H1 (cell line): ENCODE data around the gene CAPN10. TPM values are rescaled to one million over a fixed set of nuclear protein-coding genes. Genes with fewer than 3 reads are reported as not detected.

ENCODE experiments used
- CTCF ChIA-PET: fragments of 300-600 bp; sonication (Branson Sonifier 250); formaldehyde crosslinking; loops from one replicate; lab custom pipeline; 2021; ENCODE audit not compliant: partially characterized antibody; lab: Charles Lee
- POLR2A ChIA-PET: fragments of 300-600 bp; sonication (Branson Sonifier 250); formaldehyde crosslinking; loops from one replicate; lab custom pipeline; 2021; ENCODE audit warnings: inconsistent platforms; ENCODE audit not compliant: partially characterized antibody; lab: Charles Lee
- DNase-seq, 2 experiments: peaks; one replicate each; pipeline versions ENCODE4 v3.0.0 to v3.0.0-alpha.2; 2010 to 2022; ENCODE audit warnings: low spot score in 2 of 2, low read depth in 1 of 2, mixed read lengths in 1 of 2
- FAIRE-seq: peaks from 2 replicates; lab custom pipeline; 2011; peaks lifted over from hg19 to GRCh38; lab: Jason Lieb, UNC
- H2AFZ ChIP-seq: 2 replicates; pipeline ENCODE4 v1.8.1; 2012; ENCODE audit warnings: low read length, inconsistent platforms
- H2AK5ac ChIP-seq: 2 replicates; pipeline ENCODE4 v1.6.1; 2013; ENCODE audit warnings: low read depth, low read length
- H2BK120ac ChIP-seq: replicated peaks from 2 replicates; pipeline ENCODE3; 2013; ENCODE audit warnings: low read depth, low read length, inconsistent platforms
- H2BK12ac ChIP-seq: 2 replicates; pipeline ENCODE4 v1.6.1; 2013; ENCODE audit warnings: low read depth, low read length
- H2BK15ac ChIP-seq: 2 replicates; pipeline ENCODE4 v1.6.1; 2013; ENCODE audit warnings: low read length
- H2BK20ac ChIP-seq: 2 replicates; pipeline ENCODE4 v1.6.1; 2013; ENCODE audit warnings: low read length
- H2BK5ac ChIP-seq: 2 replicates; pipeline ENCODE4 v1.6.1; 2013; ENCODE audit warnings: low read depth, low read length
- H3K14ac ChIP-seq: 2 replicates; pipeline ENCODE4 v1.6.1; 2013; ENCODE audit warnings: inconsistent platforms; ENCODE audit not compliant: insufficient read length
- H3K18ac ChIP-seq: 2 replicates; pipeline ENCODE4 v1.6.1; 2013; ENCODE audit warnings: low read length; ENCODE audit errors: extremely low read depth
- H3K23ac ChIP-seq: 2 replicates; pipeline ENCODE4 v1.6.1; 2013; ENCODE audit warnings: inconsistent platforms; ENCODE audit not compliant: insufficient read length
- H3K23me2 ChIP-seq: 2 replicates; pipeline ENCODE4 v1.6.1; 2013; ENCODE audit warnings: low read depth, low read length
- H3K27ac ChIP-seq: 2 replicates; pipeline ENCODE4 v1.6.1; 2011; ENCODE audit warnings: low read depth, low read length, inconsistent platforms
- H3K27me3 ChIP-seq, 4 experiments: replicated peaks in 1 of 4; 1 replicate in 1 of 4; 2 replicates in 3 of 4; pipeline versions ENCODE4 v1.6.1 to v1.8.1; 2011 to 2013; ENCODE audit warnings: low read length in 3 of 4, mild to moderate bottlenecking in 3 of 4, inconsistent platforms in 2 of 4, mixed read lengths in 2 of 4, moderate library complexity in 1 of 4; ENCODE audit not compliant: control insufficient read depth in 3 of 4, insufficient read depth in 3 of 4; ENCODE audit errors: extremely low read depth in 1 of 4
- H3K36me3 ChIP-seq, 4 experiments: 2 replicates each; pipeline versions ENCODE4 v1.6.1 to v1.8.1; 2011 to 2013; ENCODE audit warnings: mild to moderate bottlenecking in 4 of 4, low read length in 3 of 4, moderate library complexity in 2 of 4, control low read depth in 1 of 4, inconsistent platforms in 1 of 4; ENCODE audit not compliant: insufficient read depth in 4 of 4, control insufficient read depth in 2 of 4
- H3K4ac ChIP-seq: replicated peaks from 2 replicates; pipeline ENCODE3; 2013; ENCODE audit warnings: low read length, low read depth, mixed read lengths, inconsistent platforms; ENCODE audit not compliant: insufficient read length
- H3K4me1 ChIP-seq, 4 experiments: replicated peaks in 1 of 4; 1 replicate in 1 of 4; 2 replicates in 3 of 4; pipeline versions ENCODE4 v1.6.1 to v1.8.1; 2011 to 2013; ENCODE audit warnings: low read length in 3 of 4, inconsistent platforms in 2 of 4, mixed read lengths in 1 of 4; ENCODE audit not compliant: insufficient read depth in 4 of 4, control insufficient read depth in 3 of 4
- H3K4me2 ChIP-seq, 2 experiments: 2 replicates each; pipeline versions ENCODE4 v1.6.1 to v1.8.1; 2011 to 2013; ENCODE audit warnings: low read depth in 2 of 2, low read length in 2 of 2, control low read depth in 1 of 2, inconsistent platforms in 1 of 2, mild to moderate bottlenecking in 1 of 2; ENCODE audit not compliant: insufficient read depth in 1 of 2
- H3K4me3 ChIP-seq, 4 experiments: fragments of 200-600, 300-600 bp in 1 of 4; sonication (generic), shearing (Covaris generic), sonication (Bioruptor Twin) in 1 of 4; 2 replicates each; pipeline versions ENCODE4 v1.5.1 to v1.8.1; 2011 to 2016; ENCODE audit warnings: low read length in 4 of 4, low read depth in 3 of 4, control low read depth in 2 of 4, inconsistent platforms in 2 of 4, mild to moderate bottlenecking in 2 of 4, mixed read lengths in 1 of 4, moderate library complexity in 1 of 4; ENCODE audit not compliant: insufficient read depth in 2 of 4; ENCODE audit errors: extremely low read depth in 1 of 4
- H3K56ac ChIP-seq: replicated peaks from 2 replicates; pipeline ENCODE3; 2013; ENCODE audit warnings: low read depth, mild to moderate bottlenecking, mixed read lengths, low read length, inconsistent platforms; ENCODE audit not compliant: insufficient read length
- H3K79me1 ChIP-seq: 2 replicates; pipeline ENCODE4 v1.6.1; 2013; ENCODE audit warnings: low read depth, low read length, control low read depth
- H3K79me2 ChIP-seq, 2 experiments: 2 replicates each; pipeline versions ENCODE4 v1.6.1 to v1.8.1; 2012 to 2013; ENCODE audit warnings: low read length in 2 of 2, mild to moderate bottlenecking in 2 of 2, inconsistent platforms in 1 of 2; ENCODE audit not compliant: insufficient read depth in 2 of 2, control insufficient read depth in 1 of 2
- H3K9ac ChIP-seq, 4 experiments: replicated peaks in 1 of 4; 1 replicate in 1 of 4; 2 replicates in 3 of 4; pipeline versions ENCODE4 v1.6.1 to v1.8.1; 2011 to 2013; ENCODE audit warnings: low read depth in 3 of 4, low read length in 3 of 4, control low read depth in 2 of 4, mild to moderate bottlenecking in 2 of 4, moderate library complexity in 2 of 4, inconsistent platforms in 1 of 4; ENCODE audit errors: extremely low read depth in 1 of 4
- H3K9me3 ChIP-seq, 2 experiments: 2 replicates each; pipeline versions ENCODE4 v1.6.1 to v1.8.1; 2012 to 2013; ENCODE audit warnings: mild to moderate bottlenecking in 2 of 2, moderate library complexity in 2 of 2, control low read depth in 1 of 2, inconsistent platforms in 1 of 2, low read depth in 1 of 2, low read length in 1 of 2, mixed read lengths in 1 of 2; ENCODE audit not compliant: insufficient read depth in 2 of 2
- H4K20me1 ChIP-seq, 2 experiments: replicated peaks in 1 of 2; 2 replicates each; pipeline versions ENCODE3 to v1.8.1; 2011 to 2013; ENCODE audit warnings: inconsistent platforms in 2 of 2, low read length in 2 of 2, mild to moderate bottlenecking in 1 of 2; ENCODE audit not compliant: insufficient read depth in 2 of 2, control insufficient read depth in 1 of 2
- H4K5ac ChIP-seq: 2 replicates; pipeline ENCODE4 v1.6.1; 2013; ENCODE audit warnings: low read length, low read depth, mixed read lengths, inconsistent platforms; ENCODE audit not compliant: insufficient read length
- H4K8ac ChIP-seq: 2 replicates; pipeline ENCODE4 v1.8.0; 2013; ENCODE audit warnings: mild to moderate bottlenecking, moderate library complexity, low read length, inconsistent platforms; ENCODE audit not compliant: insufficient read depth; ENCODE audit errors: extremely low read depth
- H4K91ac ChIP-seq: replicated peaks from 2 replicates; pipeline ENCODE3; 2013; ENCODE audit warnings: low read length, mixed read lengths, inconsistent platforms; ENCODE audit not compliant: insufficient read length
- ASH2L ChIP-seq: fragments of 200-600, 300-600 bp; sonication (generic); IDR thresholded peaks from one replicate; pipeline ENCODE4 v1.7.1; 2017; ENCODE audit warnings: low read length
- CEBPB ChIP-seq: IDR thresholded peaks from 2 replicates; pipeline ENCODE4 v1.6.1; 2012; ENCODE audit warnings: low read depth, low read length
- E2F6 ChIP-seq: IDR thresholded peaks from 2 replicates; pipeline ENCODE4 v1.6.1; 2012; ENCODE audit warnings: inconsistent platforms
- EP300 ChIP-seq, 2 experiments: IDR thresholded peaks; 1 replicate in 1 of 2; 2 replicates in 1 of 2; pipeline ENCODE4 v1.6.1; 2011 to 2012; ENCODE audit warnings: low read depth in 2 of 2, low read length in 2 of 2, mild to moderate bottlenecking in 2 of 2, borderline replicate concordance in 1 of 2, inconsistent platforms in 1 of 2, moderate library complexity in 1 of 2
- KDM4A ChIP-seq: IDR thresholded peaks from one replicate; pipeline ENCODE4 v1.7.1; 2012; ENCODE audit warnings: low read depth, mild to moderate bottlenecking, moderate library complexity, low read length, inconsistent platforms; ENCODE audit not compliant: severe bottlenecking
- MAFK ChIP-seq: IDR thresholded peaks from 2 replicates; pipeline ENCODE4 v1.6.1; 2012; ENCODE audit warnings: low read depth, mild to moderate bottlenecking, improper control_type of control experiment, low read length
- SAP30 ChIP-seq: fragments of 300-600 bp; sonication (generic); IDR thresholded peaks from 2 replicates; pipeline ENCODE4 v1.7.1; 2012; ENCODE audit warnings: low read length, moderate library complexity, mild to moderate bottlenecking, inconsistent platforms; ENCODE audit not compliant: insufficient read depth, insufficient replicate concordance
- SRF ChIP-seq: IDR thresholded peaks from 2 replicates; pipeline ENCODE4 v1.6.1; 2011; ENCODE audit warnings: mild to moderate bottlenecking, low read depth, low read length, moderate library complexity
- TAF7 ChIP-seq: optimal IDR thresholded peaks from 2 replicates; pipeline ENCODE3; 2011; ENCODE audit warnings: low read depth, mild to moderate bottlenecking, inconsistent platforms, low read length, moderate library complexity, borderline replicate concordance
- WGBS, 2 experiments: shearing (Covaris generic) in 1 of 2; methylation state at CpG; one replicate each; pipeline versions ENCODE4 v1.1.6 to v1.1.7; 2013 to 2015; ENCODE audit warnings: low lambda C conversion rate in 2 of 2, mixed read lengths in 2 of 2, inconsistent platforms in 1 of 2, low coverage in 1 of 2, missing lambda C conversion rate in 1 of 2; ENCODE audit not compliant: insufficient replicate concordance in 2 of 2, insufficient coverage in 1 of 2, insufficient read length in 1 of 2; ENCODE audit errors: extremely low coverage in 1 of 2, missing lambda C conversion rate in 1 of 2; 5-methylcytosine and 5-hydroxymethylcytosine counted together
- polyA plus RNA-seq, 7 experiments: library from polyadenylated mRNA; depleted of rRNA in 3 of 7; stranded (reverse) in 5 of 7; unstranded in 2 of 7; fragments of >200 nt in 5 of 7; fragments of 200-250 nt in 2 of 7; gene quantifications; 1 replicate in 5 of 7; 2 replicates in 1 of 7; 4 replicates in 1 of 7; pipeline versions ENCODE4 v1.2.1 to v1.2.3, GENCODE V29; 2011 to 2013; ENCODE audit warnings: missing spikeins in 2 of 7, mixed read lengths in 2 of 7
- total RNA-seq: library from RNA; stranded (reverse); fragmentation: NEBNext Ultra II Directional; extraction: Animal tissue kit (Norgen Biotek cat#: 25700); gene quantifications from 2 replicates; pipeline ENCODE4 v1.2.1, GENCODE V29; 2021

Gene CAPN10
- total and polyA plus RNA-seq, 2 of the 8 experiments (the other 6 are each of a cell fraction or from before 2014, with no cell fraction given): 30.7 to 39.8 TPM

DNA sequence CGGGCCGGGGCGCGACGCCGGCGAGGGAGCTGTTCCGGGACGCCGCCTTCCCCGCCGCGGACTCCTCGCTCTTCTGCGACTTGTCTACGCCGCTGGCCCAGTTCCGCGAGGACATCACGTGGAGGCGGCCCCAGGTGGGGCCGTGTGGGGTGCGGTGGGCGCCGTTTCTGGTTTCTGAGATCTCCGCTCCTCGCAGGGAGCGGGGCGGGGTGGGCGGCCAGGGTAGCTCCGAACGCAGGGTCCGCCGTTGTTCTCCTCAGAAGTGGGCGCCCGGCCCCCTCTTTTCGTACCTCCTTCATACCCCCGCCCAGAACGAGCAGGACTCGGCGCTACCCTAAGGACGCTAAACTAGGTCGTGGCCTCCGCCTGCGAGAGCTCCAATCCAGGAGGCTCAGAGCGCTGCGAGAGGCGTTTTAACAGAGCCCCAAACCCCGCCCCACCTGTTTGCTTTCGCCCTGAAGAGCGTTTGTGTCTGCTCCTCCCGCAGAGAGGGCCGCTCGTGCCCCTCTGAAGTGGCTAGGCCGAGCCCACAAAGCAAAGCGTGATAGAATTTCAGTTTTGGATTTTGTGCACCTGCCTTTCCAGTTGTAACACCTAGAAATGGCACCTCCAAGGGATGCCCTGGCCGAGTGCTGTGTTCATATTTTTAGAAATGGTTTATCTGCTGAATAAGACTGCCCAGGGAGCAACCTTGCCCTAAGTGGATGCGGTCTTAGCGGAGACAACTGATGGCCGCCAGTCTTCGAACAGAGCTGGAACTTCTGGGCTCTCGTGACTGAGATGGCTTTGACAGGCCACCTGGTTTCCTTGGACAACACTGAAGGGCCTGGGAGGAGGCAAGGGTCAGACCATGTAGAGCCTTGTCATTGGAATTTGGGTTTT is 626 bp downstream of the CAPN10 start:
- Histone ChIP-seq H3K79me1 (peaks cover 20% of the 10 kb centered on the region), H2BK15ac (no peak overlapping the region), H3K79me2 (peaks cover 4 to 49% of the 10 kb centered on the region in 2 experiments; a peak in 3 of 4 replicates), H4K91ac (no peak overlapping the region), H3K56ac (no peak overlapping the region), H2AK5ac (peak overlapping the region; percentile 76; the same call in 1 of the 2 replicates), H2BK20ac (no peak overlapping the region), H3K4me2 (peak overlapping the region; percentile 77 to 95), H4K20me1 (peaks cover 5 to 33% of the 10 kb centered on the region in 2 experiments), H3K9ac (peak overlapping the region; percentile 34 to 75 (median 42); a peak in 5 of 7 replicates), H3K27ac (no peak overlapping the region), H3K4me1 (peaks cover 0 to 14% (median 11%) of the 10 kb centered on the region in 4 experiments; a peak in 6 of 7 replicates), H3K23me2 (peaks cover 12% of the 10 kb centered on the region; the same call in 1 of the 2 replicates), H3K14ac (no peak overlapping the region), H3K23ac (no peak overlapping the region), H3K4me3 (peak overlapping the region; percentile 94 to 97 (median 95)), H3K36me3 (peaks cover 0 to 8% (median 5%) of the 10 kb centered on the region in 4 experiments; a peak in 4 of 8 replicates), H2BK120ac (no peak overlapping the region), H4K5ac (no peak overlapping the region), H2AFZ (no peak overlapping the region), H2BK5ac (no peak overlapping the region), H4K8ac (peak overlapping the region; percentile 48; the same call in 1 of the 2 replicates), H2BK12ac (no peak overlapping the region), H3K4ac (no peak overlapping the region), H3K9me3 (no peaks in the 10 kb centered on the region), H3K27me3 (no peaks in the 10 kb centered on the region), H3K18ac (no peak overlapping the region; the same call in 1 of the 2 replicates)
- DNase-seq: no peak
- ChIA-PET POLR2A (interaction anchor here (0.9 to 3.2 kb wide), 10 partner anchors 7 to 144 kb away, joined by 3 to 21 read pairs (median 5); partner anchors contain the start of gene RNPEPL1), CTCF (interaction anchor here (1.2 to 5.1 kb wide), 6 partner anchors 9 to 30 kb away, joined by 3 to 37 read pairs (median 8); partner anchors contain the start of gene ANKMY1)
- WGBS, 2 experiments: 5% methylated on average over 59 of the region's 62 CpGs; no CpG with 5 or more reads in 1 of the 2 experiments
- peak; percentile 70 for TF ChIP-seq KDM4A
- TF ChIP-seq CEBPB: no peak
- TF ChIP-seq EP300 (IDR thresholded peaks at IDR 0.05; ENCODE audit: borderline replicate concordance in 1 of 2, low read depth in 2 of 2, low read length in 2 of 2): no peak
- TF ChIP-seq ASH2L: no peak
- peak; percentile 11 for TF ChIP-seq TAF7
- no peak for TF ChIP-seq MAFK
- peak; percentile 35 for TF ChIP-seq SAP30
- TF ChIP-seq SRF: no peak
- TF ChIP-seq E2F6: no peak
- no peak for FAIRE-seq
